CD4-positive, alpha-beta T cell treated with Interleukin-15 for 4 hours (primary cell): ENCODE results near the gene SNAI3.
A peak's percentile ranks its signal among the peaks of the same experiment; 100 is the strongest.
"Not testable (repeated sequence)": the region's sequence is repeated elsewhere in the genome, so short reads cannot be mapped to it uniquely, and the experiment has no call there.

Source experiments
- DNase-seq: peaks from one replicate; pipeline ENCODE4 v3.0.0-alpha.2; 2020; ENCODE audit warnings: low spot score

Gene SNAI3

DNA sequence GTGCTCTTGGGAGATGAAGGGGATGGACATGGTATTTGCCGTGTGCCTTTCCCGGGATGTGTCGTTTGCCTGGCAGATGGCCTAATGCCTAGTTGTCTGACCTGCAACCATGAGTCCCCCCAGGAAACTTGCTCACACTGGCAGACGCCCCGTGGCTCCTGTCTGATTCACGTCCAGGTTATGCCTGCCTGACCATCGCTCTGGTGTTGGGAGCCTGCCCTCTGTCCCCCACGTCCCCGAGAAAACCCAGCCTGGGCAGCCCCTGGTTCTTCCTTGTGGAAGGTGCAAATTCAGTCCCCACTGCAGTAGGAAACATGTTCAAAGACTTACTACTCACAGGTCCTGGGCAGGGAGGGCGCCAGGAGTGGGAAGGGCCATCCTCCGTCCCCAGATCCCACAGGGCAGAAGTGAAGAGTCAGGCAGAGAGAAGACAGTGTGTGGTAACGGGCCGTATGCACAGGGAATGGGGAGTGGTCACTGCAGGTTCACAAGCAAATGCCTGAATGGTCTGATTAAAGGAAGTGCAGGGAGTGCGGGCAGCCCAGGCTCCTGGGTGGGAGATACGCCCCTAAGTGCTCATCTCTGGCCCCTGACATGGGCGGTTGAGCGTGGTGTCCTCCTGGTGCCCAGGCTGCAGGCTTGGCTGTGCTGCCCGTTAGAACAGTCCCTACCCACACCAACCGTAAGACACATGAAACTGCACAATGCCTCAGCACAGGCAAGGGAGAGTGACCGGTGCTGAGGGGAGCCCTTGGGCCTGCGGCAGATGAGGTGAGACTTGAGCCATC is 4.2 kb upstream of the SNAI3 start:
- DNase-seq = no peak

GRCh38 chr16:88688013-88688778 is 1.9 kb upstream of the SNAI3 start:
- no peak for DNase-seq

- no peak for DNase-seq
These were observed 1.3 kb upstream of the SNAI3 start for GRCh38 chr16:88687676-88688012.

- no peak for DNase-seq
These were observed 908 bp upstream of the SNAI3 start for GRCh38 chr16:88687254-88687576.

GRCh38 chr16:88686062-88686438 is 257 bp downstream of the SNAI3 start:
- DNase-seq = no peak

DNA sequence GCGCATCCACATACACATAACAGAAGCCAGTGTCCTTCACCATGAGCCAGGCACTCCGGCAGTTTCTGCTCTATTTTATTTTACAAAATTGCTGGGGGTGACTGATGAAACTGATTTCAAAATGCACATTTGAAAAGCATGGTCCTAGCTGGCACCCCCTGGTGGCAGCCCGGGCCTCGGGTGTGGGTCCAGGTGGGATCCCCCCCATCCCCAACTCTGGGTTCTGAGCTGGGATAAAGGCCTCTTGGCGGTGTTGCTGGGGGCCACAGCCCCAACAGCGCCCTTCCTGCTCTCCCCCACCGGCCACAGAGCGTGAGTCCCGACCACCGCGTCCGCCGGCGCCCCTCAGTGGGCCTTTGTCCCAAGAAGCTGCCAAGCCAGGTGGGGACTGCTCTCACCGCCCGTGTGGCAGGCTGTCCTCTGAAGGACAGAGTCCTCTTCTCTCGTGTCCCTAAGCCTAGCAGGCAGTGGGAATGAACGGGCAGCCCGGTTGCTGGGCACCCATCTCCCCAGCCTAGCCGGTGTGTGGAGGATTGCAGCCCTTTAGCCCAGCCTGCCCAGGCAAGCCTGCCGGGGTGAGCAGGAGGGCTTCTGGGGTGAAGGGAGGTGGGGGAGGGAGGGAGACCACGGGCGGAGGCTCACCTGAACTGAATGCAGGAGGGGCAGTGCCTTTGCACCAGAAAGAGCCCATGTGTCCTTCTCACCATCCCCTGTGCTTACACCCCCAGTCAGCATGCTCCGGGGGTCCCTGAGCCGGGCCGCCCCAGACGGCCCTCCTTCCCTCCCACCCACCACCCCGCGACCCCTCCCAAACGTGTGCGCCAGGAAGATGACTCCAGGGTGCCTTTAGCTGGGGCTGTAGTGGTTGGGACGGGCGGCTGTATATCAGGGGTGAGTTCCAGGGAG is 898 bp downstream of the SNAI3 start:
- peak; percentile 69 for DNase-seq

DNA sequence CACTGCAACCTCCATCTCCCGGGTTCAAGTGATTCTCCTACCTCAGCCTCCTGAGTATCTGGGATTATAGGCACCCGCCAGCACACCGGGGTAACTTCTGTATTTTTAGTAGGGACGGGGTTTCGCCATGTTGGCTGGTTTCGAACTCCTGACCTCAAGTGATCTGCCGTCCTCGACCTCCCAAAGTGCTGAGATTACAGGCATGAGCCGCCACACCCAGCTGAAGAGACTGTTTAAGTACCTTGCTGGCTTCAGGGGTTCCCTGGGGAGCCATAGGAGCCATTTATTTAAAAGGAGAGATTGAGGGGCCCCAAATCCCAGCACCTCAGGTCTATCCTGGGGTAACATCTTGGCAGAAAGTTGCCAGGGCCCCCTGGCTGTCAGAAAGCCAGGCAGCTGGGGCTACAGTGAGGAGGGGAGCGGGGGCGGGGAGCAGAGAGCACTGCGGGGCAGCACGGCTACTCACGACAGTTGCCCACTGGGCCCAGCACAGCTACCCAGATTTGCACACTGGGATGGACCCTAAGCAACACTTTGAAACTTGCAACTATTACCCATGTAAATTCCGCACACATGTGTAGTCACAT is 1.6 kb downstream of the SNAI3 start:
- no peak for DNase-seq

GRCh38 chr16:88681709-88682451 is 4.4 kb downstream of the SNAI3 start:
- peak; percentile 58 for DNase-seq

- DNase-seq = peak; percentile 50
These were observed 5.1 kb downstream of the SNAI3 start for GRCh38 chr16:88681084-88681680.

GRCh38 chr16:88680554-88681083 is 5.7 kb downstream of the SNAI3 start:
- DNase-seq = no peak

DNA sequence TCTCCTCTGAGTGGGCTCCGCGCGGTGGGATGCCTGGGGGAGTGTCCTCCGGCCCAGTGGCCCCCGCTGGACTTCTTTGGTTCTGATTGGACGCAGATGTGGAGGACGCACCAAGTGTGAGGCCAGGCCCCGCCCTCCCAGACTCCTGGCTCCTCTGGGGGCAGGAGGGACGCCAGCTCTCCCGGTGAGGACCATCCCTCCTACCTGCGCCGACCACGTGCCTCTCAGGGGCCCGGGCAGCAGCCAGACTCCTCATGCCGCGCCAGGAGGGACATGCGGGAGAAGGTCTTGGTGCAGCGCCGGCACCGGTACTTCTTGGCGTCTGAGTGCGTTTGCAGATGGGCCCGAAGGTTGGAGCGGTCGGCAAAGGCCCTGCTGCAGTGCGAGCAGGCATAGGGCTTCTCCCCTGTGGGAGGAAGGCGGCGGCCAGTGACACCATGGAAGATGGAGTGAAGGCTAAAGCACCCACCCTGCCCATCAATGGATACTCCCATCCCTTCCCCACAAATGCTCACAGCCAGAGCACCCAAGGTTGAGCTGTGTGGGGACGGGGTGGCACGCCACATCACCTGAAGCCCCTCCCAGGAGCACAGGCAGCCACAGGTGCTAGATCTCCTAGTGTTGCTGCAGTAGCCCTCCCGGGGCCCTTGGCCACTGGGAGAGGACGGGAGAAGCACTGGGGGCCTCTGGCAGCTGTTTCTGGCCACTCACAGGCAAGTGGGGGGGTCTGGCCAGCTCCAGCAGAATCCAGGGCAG is 7.9 kb downstream of the SNAI3 start:
- DNase-seq = no peak

GRCh38 chr16:88677721-88678120 is 8.6 kb downstream of the SNAI3 start:
- DNase-seq = no peak

DNA sequence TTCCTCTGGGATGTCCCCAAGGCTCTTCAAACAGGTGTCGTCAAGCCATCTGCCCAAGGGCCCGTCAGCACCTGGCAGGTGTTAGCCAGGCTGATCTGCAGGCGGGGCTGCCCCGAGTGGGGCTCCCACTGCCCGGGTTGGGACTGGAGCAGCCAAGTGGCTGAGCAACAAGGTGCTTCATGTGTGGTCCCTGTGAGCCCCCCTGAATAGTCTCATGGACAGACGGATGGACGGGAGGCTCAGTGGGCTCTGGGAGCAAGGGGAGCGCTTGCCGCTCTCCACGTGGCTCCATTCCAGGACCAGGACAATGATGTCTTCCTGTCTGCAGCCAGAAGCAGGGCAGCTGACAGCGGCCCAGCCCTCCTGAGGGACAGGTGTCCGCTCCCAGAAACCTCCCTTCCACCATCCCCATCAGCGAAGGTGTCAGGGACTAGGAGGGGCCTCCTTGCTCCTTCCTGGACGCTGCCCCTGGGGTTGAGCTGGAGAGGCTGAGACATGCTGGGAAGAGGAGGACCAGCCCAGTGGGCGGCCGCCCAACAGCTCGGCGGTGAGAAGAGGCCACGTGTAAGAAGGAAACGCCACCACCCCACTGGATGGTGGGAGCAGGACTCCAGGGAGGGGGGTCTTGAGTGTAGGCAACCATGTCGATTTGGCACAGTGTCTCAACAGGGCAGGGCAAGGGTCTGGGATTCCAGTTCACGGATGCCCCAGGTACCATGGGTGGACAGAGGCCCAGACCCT is 9.6 kb downstream of the SNAI3 start:
- no peak for DNase-seq

DNA sequence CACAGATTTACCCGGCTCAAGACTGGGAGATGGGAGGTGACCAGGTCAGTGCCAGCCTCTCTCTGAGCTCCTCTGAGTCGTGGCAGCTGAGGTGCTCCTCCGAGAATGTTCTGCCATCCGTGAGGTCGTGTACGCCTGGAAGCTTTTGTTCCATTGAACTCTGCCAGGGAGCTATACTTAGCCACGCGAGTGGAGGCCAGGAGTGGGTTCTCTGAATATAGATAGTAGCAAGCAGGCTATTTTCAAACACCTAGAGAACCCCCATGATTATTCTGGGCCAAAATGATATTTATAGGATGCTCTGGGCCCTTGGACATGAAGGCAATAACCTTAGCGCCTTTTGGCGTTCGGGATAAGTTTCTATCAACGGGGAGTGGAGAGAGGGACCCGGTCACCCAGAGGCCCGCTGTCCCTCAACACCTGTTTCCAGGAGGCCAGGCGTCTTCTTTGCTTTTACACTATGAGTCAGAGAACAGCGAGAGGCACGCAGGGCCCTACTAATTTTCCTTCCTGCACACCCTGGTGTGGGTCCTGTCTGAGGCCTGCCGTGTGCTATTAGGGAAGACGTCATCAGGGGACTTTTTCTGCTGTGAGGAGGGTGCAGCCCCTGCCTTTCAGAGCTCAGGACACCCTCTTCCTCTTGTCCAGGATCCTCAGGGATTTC is 12.5 kb downstream of the SNAI3 start:
- DNase-seq = no peak

DNA sequence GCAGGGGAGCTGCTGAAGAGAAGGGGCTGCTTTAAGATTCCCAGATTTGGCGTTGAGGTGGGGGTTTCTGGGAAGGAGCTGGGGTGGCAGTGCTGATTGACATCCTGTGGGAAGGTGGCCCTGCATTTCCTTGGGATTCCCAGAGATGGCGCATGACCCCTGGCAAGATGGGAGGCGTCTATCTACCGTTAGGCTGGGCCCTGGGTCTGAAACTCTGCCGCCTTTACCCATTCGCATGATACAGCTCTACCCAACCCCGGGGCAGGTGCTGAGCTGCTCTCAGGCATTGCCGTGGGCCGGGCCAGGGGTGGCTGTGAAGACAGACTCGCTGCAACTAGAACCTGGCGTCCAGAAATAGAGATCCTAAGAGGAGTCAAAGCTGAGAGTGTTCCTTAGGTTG is 13.5 kb downstream of the SNAI3 start:
- no peak for DNase-seq

DNA sequence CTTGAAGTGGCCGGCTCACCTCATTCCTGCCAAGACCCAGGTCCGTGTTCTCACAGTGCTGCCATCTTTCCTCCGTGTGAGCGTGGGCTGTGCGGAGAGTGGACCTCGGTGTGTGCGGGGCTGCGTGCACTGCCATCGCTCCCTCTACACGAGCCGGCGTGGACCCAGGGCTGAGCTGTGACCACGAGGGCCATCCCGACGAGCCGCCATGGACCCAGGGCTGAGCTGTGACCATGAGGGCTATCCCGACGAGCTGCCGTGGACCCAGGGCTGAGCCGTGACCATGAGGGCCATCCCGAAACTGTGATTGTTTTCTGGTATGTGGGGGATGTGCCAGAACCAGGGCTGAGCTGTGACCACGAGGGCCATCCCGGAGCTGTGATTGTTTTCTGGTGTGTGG is 14.5 kb downstream of the SNAI3 start:
- no peak for DNase-seq

DNA sequence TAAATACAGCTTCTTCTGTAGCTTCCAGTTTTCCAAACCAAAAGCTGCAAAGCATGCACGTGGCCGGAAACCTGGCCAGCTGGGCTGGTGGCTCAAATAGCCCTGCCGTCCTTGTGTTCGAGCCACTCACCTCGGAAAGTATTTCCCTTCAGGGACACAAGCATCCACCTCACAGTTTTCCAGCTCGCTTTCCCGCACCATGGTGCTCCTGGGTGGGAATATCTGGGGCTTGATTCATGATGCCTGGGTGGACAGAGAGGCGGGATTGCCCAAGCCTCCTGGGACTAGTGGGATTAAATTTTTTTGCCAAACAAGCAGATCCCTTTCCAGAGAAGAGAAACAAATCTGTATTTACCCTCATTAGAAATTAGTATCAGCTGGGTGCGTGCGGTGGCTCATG is 16.3 kb downstream of the SNAI3 start:
- DNase-seq = no peak

- DNase-seq = not testable (repeated sequence)
These were observed 16.8 kb downstream of the SNAI3 start for GRCh38 chr16:88669493-88669892.

DNA sequence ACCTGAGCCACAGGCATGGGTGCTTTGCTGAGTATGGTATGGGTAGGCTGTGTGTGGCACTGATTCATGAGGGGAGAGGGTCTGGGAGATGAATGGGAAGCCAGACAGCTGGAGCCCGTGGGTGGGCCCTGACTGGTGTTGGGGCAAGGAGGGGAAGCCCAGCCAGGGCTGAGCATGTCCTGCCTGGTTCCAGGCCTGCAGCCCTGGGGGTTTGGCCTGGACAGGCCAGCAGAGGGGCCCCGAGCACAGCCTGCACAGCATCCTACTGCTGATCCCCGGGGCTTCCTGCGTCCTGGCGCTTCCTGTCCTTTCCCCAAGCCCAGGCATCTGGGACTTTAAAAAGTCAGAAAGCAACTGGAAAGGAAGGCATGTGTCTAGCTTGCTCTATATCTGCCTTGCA is 18.8 kb downstream of the SNAI3 start:
- no peak for DNase-seq
